ENCODE results near the gene PROZ.

GRCh38 chr13:113117335-113117872 is 41.0 kb upstream of the PROZ start:
- no peak for TF ChIP-seq CTCF (optimal IDR thresholded peaks at IDR 0.05 in 1 of 3, IDR thresholded peaks at IDR 0.05 in 1 of 3, conservative IDR thresholded peaks at IDR 0.05 in 1 of 3; ENCODE audit: extremely low read depth in 1 of 3, insufficient read depth in 2 of 3, low read length in 3 of 3)
- no peak for TF ChIP-seq EZH2 (IDR thresholded peaks at IDR 0.05; ENCODE audit: low read length)
